B cell (primary cell): Measurements from ENCODE around the gene PIPOX. TPM values are rescaled to one million over a fixed set of nuclear protein-coding genes. Genes with fewer than 3 reads are reported as not detected.

ENCODE experiments used
- ATAC-seq: fragments of 200-7000 bp; cut with Tn5 transposase; one replicate; pipeline ENCODE4 v1.10.0; 2021; ENCODE audit warnings: low read depth, mild to moderate bottlenecking, moderate number of reproducible peaks, moderate library complexity
- CTCF ChIA-PET: fragments of 350-600 bp; sonication (Branson Sonifier 250); formaldehyde crosslinking; loops from one replicate; lab custom pipeline; 2021; ENCODE audit warnings: antibody characterized with exemption, inconsistent platforms; lab: Charles Lee
- POLR2A ChIA-PET: fragments of 350-600 bp; sonication (Branson Sonifier 250); formaldehyde crosslinking; loops from one replicate; lab custom pipeline; 2021; ENCODE audit warnings: antibody characterized with exemption; lab: Charles Lee
- DNase-seq: peaks from one replicate; pipeline ENCODE4 v3.0.0; 2013
- H2AFZ ChIP-seq: 2 replicates; pipeline ENCODE4 v1.6.1; 2012; ENCODE audit warnings: mild to moderate bottlenecking, low read depth, low read length; ENCODE audit not compliant: insufficient read depth, poor library complexity, severe bottlenecking
- H3K27ac ChIP-seq, 2 donors: 1 replicate in 1 of 2; 2 replicates in 1 of 2; pipeline ENCODE4 v1.5.1; 2012 to 2013; ENCODE audit warnings: low read length in 2 of 2, mild to moderate bottlenecking in 2 of 2, moderate library complexity in 1 of 2
- H3K27me3 ChIP-seq, 4 experiments: fragments of 200-600 bp in 1 of 4; sonication (generic) in 1 of 4; replicated peaks in 1 of 4; 1 replicate in 2 of 4; 2 replicates in 2 of 4; pipeline versions ENCODE4 v1.6.1 to v1.7.0; 2013 to 2016; ENCODE audit warnings: low read length in 3 of 4, mild to moderate bottlenecking in 2 of 4, mixed read lengths in 1 of 4, moderate library complexity in 1 of 4; ENCODE audit not compliant: insufficient read depth in 4 of 4, control insufficient read depth in 3 of 4; ENCODE audit errors: control extremely low read depth in 1 of 4
- H3K36me3 ChIP-seq, 2 experiments: replicated peaks in 1 of 2; 1 replicate in 1 of 2; 2 replicates in 1 of 2; pipeline versions ENCODE4 v1.6.1 to v1.7.1; 2013; ENCODE audit warnings: low read length in 1 of 2; ENCODE audit not compliant: insufficient read depth in 2 of 2, control insufficient read depth in 1 of 2; ENCODE audit errors: control extremely low read depth in 1 of 2, extremely low read depth in 1 of 2
- H3K4me1 ChIP-seq, 2 donors: fragments of 200-600 bp in 1 of 2; sonication (generic) in 1 of 2; 1 replicate in 1 of 2; 2 replicates in 1 of 2; pipeline versions ENCODE4 v1.5.1 to v1.6.1; 2013 to 2017; ENCODE audit warnings: low read length in 2 of 2; ENCODE audit not compliant: control insufficient read depth in 2 of 2, insufficient read depth in 2 of 2
- H3K4me2 ChIP-seq: replicated peaks from 2 replicates; pipeline ENCODE3; 2012; ENCODE audit warnings: mild to moderate bottlenecking, low read depth, low read length; ENCODE audit not compliant: poor library complexity, severe bottlenecking
- H3K4me3 ChIP-seq, 5 experiments: fragments of 200-600 bp in 1 of 5; sonication (generic) in 1 of 5; 1 replicate in 3 of 5; 2 replicates in 2 of 5; pipeline versions ENCODE4 v1.5.1 to v1.7.0; 2011 to 2016; ENCODE audit warnings: low read length in 4 of 5, mild to moderate bottlenecking in 4 of 5, low read depth in 2 of 5, control low read depth in 1 of 5, moderate library complexity in 1 of 5; ENCODE audit not compliant: insufficient read depth in 1 of 5; ENCODE audit errors: control extremely low read depth in 1 of 5, extremely low read depth in 1 of 5
- H3K79me2 ChIP-seq: fragments of 200-600 bp; sonication (generic); one replicate; pipeline ENCODE4 v1.6.0; 2016; ENCODE audit warnings: low read length; ENCODE audit not compliant: control insufficient read depth, insufficient read depth
- H3K9ac ChIP-seq: fragments of 200-600 bp; sonication (generic); 2 replicates; pipeline ENCODE4 v1.6.1; 2017; ENCODE audit warnings: mild to moderate bottlenecking, low read length, moderate library complexity
- H3K9me3 ChIP-seq, 3 donors: one replicate each; pipeline versions ENCODE4 v1.6.1 to v1.7.1; 2013; ENCODE audit warnings: low read length in 2 of 3; ENCODE audit not compliant: control insufficient read depth in 2 of 3, insufficient read depth in 1 of 3; ENCODE audit errors: control extremely low read depth in 1 of 3
- H4K20me1 ChIP-seq: 2 replicates; pipeline ENCODE4 v1.6.0; 2012; ENCODE audit warnings: mild to moderate bottlenecking, low read length; ENCODE audit not compliant: insufficient read depth, control insufficient read depth, poor library complexity, severe bottlenecking
- H3K27ac Mint-ChIP-seq: one replicate; pipeline ENCODE4 v1.8.0; 2021; ENCODE audit warnings: mixed read lengths
- H3K27me3 Mint-ChIP-seq: one replicate; pipeline ENCODE4 v1.8.0; 2021; ENCODE audit warnings: mixed read lengths
- H3K4me1 Mint-ChIP-seq: one replicate; pipeline ENCODE4 v1.8.0; 2021; ENCODE audit warnings: mixed read lengths
- H3K4me3 Mint-ChIP-seq: one replicate; pipeline ENCODE4 v1.8.0; 2021; ENCODE audit warnings: mixed read lengths
- H3K9me3 Mint-ChIP-seq: one replicate; pipeline ENCODE4 v1.8.0; 2022; ENCODE audit warnings: mixed read lengths; ENCODE audit not compliant: insufficient read depth
- EZH2 ChIP-seq: IDR thresholded peaks from 2 replicates; pipeline ENCODE4 v1.6.1; 2012; ENCODE audit warnings: borderline replicate concordance, low read depth, mild to moderate bottlenecking, moderate library complexity, low read length; ENCODE audit not compliant: insufficient read depth, poor library complexity, severe bottlenecking
- WGBS: methylation state at CpG from one replicate; pipeline ENCODE4 v1.1.5; 2013; ENCODE audit warnings: missing lambda C conversion rate; ENCODE audit not compliant: insufficient coverage; 5-methylcytosine and 5-hydroxymethylcytosine counted together
- intact Hi-C: fragments of 100-400 bp; cut with micrococcal nuclease; formaldehyde crosslinking; loops from one replicate; pipeline ENCODE4 v1.10.0; 2022
- polyA plus RNA-seq: library from polyadenylated mRNA; depleted of rRNA; stranded (reverse); fragments of >200 nt; gene quantifications from 2 replicates; pipeline ENCODE4 v1.2.3, GENCODE V29; 2012
- total RNA-seq, 2 donors: library from RNA; stranded (reverse); fragments of 120-200 nt in 1 of 2; gene quantifications; 1 replicate in 1 of 2; 2 replicates in 1 of 2; pipeline versions ENCODE4 v1.2.3 to v1.2.4, GENCODE V29; 2013 to 2022
- TF ChIP-seq, protein P1 (sequence below): fragments of 200-600 bp; IDR thresholded peaks from one replicate; pipeline ENCODE4 v1.8.0; 2022; ENCODE audit warnings: antibody characterized with exemption, mild to moderate bottlenecking

Gene PIPOX
- total and polyA plus RNA-seq, 2 donors (not counting 1 experiment from before 2014, with no cell fraction given), result 0.95 to 15.0 TPM

DNA sequence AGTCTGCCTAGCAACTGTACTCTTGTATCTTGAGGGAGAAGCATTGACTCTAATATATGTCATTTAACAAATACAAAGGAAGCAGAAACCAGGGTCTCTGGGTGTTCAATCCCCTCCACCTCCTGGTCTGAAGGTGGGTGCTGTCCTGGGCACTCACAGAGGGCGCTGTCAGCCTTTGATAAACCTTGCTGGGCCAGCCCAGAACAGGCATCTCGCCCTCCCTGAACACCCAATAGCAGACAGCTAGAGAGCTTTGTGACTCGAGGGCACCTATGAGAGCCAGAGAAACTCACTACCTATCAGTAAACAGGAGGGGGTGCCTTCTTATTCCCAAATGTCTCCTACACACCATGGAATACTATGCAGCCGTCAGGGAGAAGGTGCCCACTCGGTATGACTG is 6.4 kb upstream of the PIPOX start:
- no peak overlapping the region for H2AFZ ChIP-seq
- Mint-ChIP-seq H3K4me3 (no peak overlapping the region), H3K4me1 (no peaks in the 10 kb centered on the region), H3K9me3 (peaks cover 5% of the 10 kb centered on the region), H3K27me3 (peaks cover 43% of the 10 kb centered on the region), H3K27ac (no peak overlapping the region)
- no peak overlapping the region for H3K4me3 ChIP-seq
- ChIA-PET POLR2A (no interaction called here), CTCF (no interaction called here)
- H3K9ac ChIP-seq, result no peak overlapping the region
- TF ChIP-seq, protein P1, sequence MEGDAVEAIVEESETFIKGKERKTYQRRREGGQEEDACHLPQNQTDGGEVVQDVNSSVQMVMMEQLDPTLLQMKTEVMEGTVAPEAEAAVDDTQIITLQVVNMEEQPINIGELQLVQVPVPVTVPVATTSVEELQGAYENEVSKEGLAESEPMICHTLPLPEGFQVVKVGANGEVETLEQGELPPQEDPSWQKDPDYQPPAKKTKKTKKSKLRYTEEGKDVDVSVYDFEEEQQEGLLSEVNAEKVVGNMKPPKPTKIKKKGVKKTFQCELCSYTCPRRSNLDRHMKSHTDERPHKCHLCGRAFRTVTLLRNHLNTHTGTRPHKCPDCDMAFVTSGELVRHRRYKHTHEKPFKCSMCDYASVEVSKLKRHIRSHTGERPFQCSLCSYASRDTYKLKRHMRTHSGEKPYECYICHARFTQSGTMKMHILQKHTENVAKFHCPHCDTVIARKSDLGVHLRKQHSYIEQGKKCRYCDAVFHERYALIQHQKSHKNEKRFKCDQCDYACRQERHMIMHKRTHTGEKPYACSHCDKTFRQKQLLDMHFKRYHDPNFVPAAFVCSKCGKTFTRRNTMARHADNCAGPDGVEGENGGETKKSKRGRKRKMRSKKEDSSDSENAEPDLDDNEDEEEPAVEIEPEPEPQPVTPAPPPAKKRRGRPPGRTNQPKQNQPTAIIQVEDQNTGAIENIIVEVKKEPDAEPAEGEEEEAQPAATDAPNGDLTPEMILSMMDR, result no peak
- TF ChIP-seq EZH2, result no peak
- H3K36me3 ChIP-seq, result no peaks in the 10 kb centered on the region
- intact Hi-C loops, result loop anchor here (10.0 kb wide), 1 partner anchor 72 kb away; no protein-coding TSS in a partner anchor
- peaks cover 0 to 15% (median 14%) of the 10 kb centered on the region in 3 donors for H3K9me3 ChIP-seq
- DNase-seq (no peak), ATAC-seq (no peak)
- WGBS, result 76% methylated on average over 2 of the region's 5 CpGs
- H3K27ac ChIP-seq, result no peak overlapping the region
- H3K4me1 ChIP-seq, result no peaks in the 10 kb centered on the region
- H3K79me2 ChIP-seq, result no peaks in the 10 kb centered on the region
- no peaks in the 10 kb centered on the region for H4K20me1 ChIP-seq
- H3K4me2 ChIP-seq, result no peak overlapping the region
- H3K27me3 ChIP-seq, result peaks cover 0 to 39% (median 10%) of the 10 kb centered on the region in 4 experiments

DNA sequence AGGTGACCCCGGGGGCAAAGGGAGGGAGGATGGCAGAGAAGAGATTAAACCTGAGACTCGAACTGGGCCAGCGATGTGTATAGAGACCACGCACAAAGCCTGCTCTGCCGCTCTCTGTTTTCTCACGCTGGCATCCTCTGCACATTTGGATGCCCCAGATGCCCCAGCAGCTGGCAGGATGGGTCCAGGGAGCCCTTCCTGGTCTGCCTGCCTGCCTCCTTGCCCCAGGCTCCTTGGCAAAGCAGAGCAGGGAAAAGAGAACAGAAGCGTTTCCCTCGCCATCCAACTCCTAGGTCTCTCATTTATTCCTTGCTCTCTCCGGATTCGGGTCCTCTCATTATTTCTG is 5.2 kb upstream of the PIPOX start:
- H3K9me3 Mint-ChIP-seq, result peaks cover 5% of the 10 kb centered on the region
- Histone ChIP-seq H3K27me3 (peaks cover 0 to 28% (median 9%) of the 10 kb centered on the region in 4 experiments), H3K9ac (no peak overlapping the region), H2AFZ (no peak overlapping the region), H3K9me3 (peaks cover 0 to 15% (median 14%) of the 10 kb centered on the region in 3 donors), H3K4me2 (no peak overlapping the region), H3K4me3 (no peak overlapping the region), H3K27ac (no peak overlapping the region), H3K4me1 (peaks cover 6 to 7% of the 10 kb centered on the region in 2 donors), H4K20me1 (no peaks in the 10 kb centered on the region), H3K36me3 (no peaks in the 10 kb centered on the region), H3K79me2 (no peaks in the 10 kb centered on the region)
- no peak overlapping the region for H3K4me3 Mint-ChIP-seq
- ChIA-PET CTCF (no interaction called here), POLR2A (no interaction called here)
- intact Hi-C loops, result loop anchor here (10.0 kb wide), 1 partner anchor 73 kb away; no protein-coding TSS in a partner anchor
- H3K27me3 Mint-ChIP-seq, result peaks cover 33% of the 10 kb centered on the region
- ATAC-seq (no peak), DNase-seq (no peak)
- TF ChIP-seq EZH2, result no peak
- TF ChIP-seq, protein P1, result no peak
- H3K4me1 Mint-ChIP-seq, result peaks cover 7% of the 10 kb centered on the region
- WGBS, result 82% methylated on average over 10 of the region's 10 CpGs
- no peak overlapping the region for H3K27ac Mint-ChIP-seq
